ENCODE measurements around the gene EHD2.

- TF ChIP-seq CTCF (IDR thresholded peaks at IDR 0.05; ENCODE audit: borderline replicate concordance, extremely low read depth, low read length, poor library complexity, severe bottlenecking) = no peak
- TF ChIP-seq EZH2 (IDR thresholded peaks at IDR 0.05; ENCODE audit: borderline replicate concordance, low read depth, low read length, severe bottlenecking) = no peak
Measured at GRCh38 chr19:47741544-47742140, 28.4 kb downstream of the EHD2 start.

Data from DND-41 (cell line).